Liver (tissue), 9 donors: Measurements from ENCODE around the gene NUTF2. TPM values are rescaled to one million over a fixed set of nuclear protein-coding genes. Genes with fewer than 3 reads are reported as not detected.

ENCODE experiments used
- DNase-seq: peaks from one replicate; pipeline ENCODE4 v3.0.0-alpha.2; 2017; ENCODE audit warnings: low spot score
- H3K27ac ChIP-seq, 2 donors: one replicate each; pipeline ENCODE4 v1.7.0; 2013; ENCODE audit warnings: inconsistent platforms in 2 of 2, low read length in 2 of 2, control low read depth in 1 of 2, low read depth in 1 of 2, mild to moderate bottlenecking in 1 of 2
- H3K27me3 ChIP-seq, 4 donors: one replicate each; pipeline versions ENCODE4 v1.6.1 to v1.7.0; 2013; ENCODE audit warnings: low read length in 3 of 4, inconsistent platforms in 1 of 4, mild to moderate bottlenecking in 1 of 4, moderate library complexity in 1 of 4; ENCODE audit not compliant: control insufficient read depth in 4 of 4, insufficient read depth in 4 of 4
- H3K36me3 ChIP-seq, 4 donors: one replicate each; pipeline versions ENCODE4 v1.6.1 to v1.7.0; 2013; ENCODE audit warnings: low read length in 3 of 4, mild to moderate bottlenecking in 3 of 4, low read depth in 1 of 4, moderate library complexity in 1 of 4; ENCODE audit not compliant: control insufficient read depth in 4 of 4, insufficient read depth in 3 of 4
- H3K4me1 ChIP-seq, 4 donors: one replicate each; pipeline versions ENCODE4 v1.6.1 to v1.7.0; 2013; ENCODE audit warnings: low read length in 3 of 4, mild to moderate bottlenecking in 3 of 4, moderate library complexity in 1 of 4; ENCODE audit not compliant: control insufficient read depth in 4 of 4, insufficient read depth in 4 of 4
- H3K4me3 ChIP-seq, 3 donors: one replicate each; pipeline versions ENCODE4 v1.6.1 to v1.7.0; 2013; ENCODE audit warnings: low read length in 3 of 3, control low read depth in 1 of 3, low read depth in 1 of 3, mild to moderate bottlenecking in 1 of 3
- H3K9ac ChIP-seq, 2 donors: one replicate each; pipeline ENCODE4 v1.7.0; 2013; ENCODE audit warnings: low read length in 2 of 2, mild to moderate bottlenecking in 2 of 2, moderate library complexity in 2 of 2, control low read depth in 1 of 2, low read depth in 1 of 2
- H3K9me3 ChIP-seq, 4 donors: one replicate each; pipeline versions ENCODE4 v1.6.1 to v1.7.0; 2013; ENCODE audit warnings: low read length in 3 of 4; ENCODE audit not compliant: control insufficient read depth in 4 of 4
- EGR1 ChIP-seq, 2 donors: IDR thresholded peaks; 2 replicates each; pipeline ENCODE4 v1.6.1; 2016 to 2018; ENCODE audit warnings: antibody characterized with exemption in 2 of 2, low read depth in 2 of 2
- FOXA1 ChIP-seq: IDR thresholded peaks from 2 replicates; pipeline ENCODE4 v1.6.1; 2016; ENCODE audit warnings: antibody characterized with exemption
- FOXA2 ChIP-seq: IDR thresholded peaks from 2 replicates; pipeline ENCODE4 v1.6.1; 2016; ENCODE audit warnings: antibody characterized with exemption
- GABPA ChIP-seq, 2 donors: IDR thresholded peaks in 1 of 2; conservative IDR thresholded peaks in 1 of 2; 2 replicates each; pipeline ENCODE4 v1.6.1; 2016; ENCODE audit warnings: antibody characterized with exemption in 2 of 2, mild to moderate bottlenecking in 1 of 2, moderate library complexity in 1 of 2
- HNF4A ChIP-seq, 2 donors: conservative IDR thresholded peaks; 2 replicates each; pipeline ENCODE4 v1.6.1; 2016; ENCODE audit warnings: antibody characterized with exemption in 2 of 2, mild to moderate bottlenecking in 2 of 2
- HNF4G ChIP-seq: IDR thresholded peaks from 2 replicates; pipeline ENCODE4 v1.6.1; 2016; ENCODE audit warnings: antibody characterized with exemption
- JUND ChIP-seq, 2 donors: IDR thresholded peaks; 2 replicates each; pipeline ENCODE4 v1.6.1; 2016; ENCODE audit warnings: antibody characterized with exemption in 2 of 2
- MAX ChIP-seq: IDR thresholded peaks from 2 replicates; pipeline ENCODE4 v1.6.1; 2016; ENCODE audit warnings: antibody characterized with exemption
- NR2F2 ChIP-seq: IDR thresholded peaks from 2 replicates; pipeline ENCODE4 v1.6.1; 2016; ENCODE audit warnings: antibody characterized with exemption
- RAD21 ChIP-seq, 2 donors: IDR thresholded peaks; 2 replicates each; pipeline ENCODE4 v1.6.1; 2016; ENCODE audit warnings: antibody characterized with exemption in 2 of 2, mild to moderate bottlenecking in 2 of 2
- RXRA ChIP-seq, 2 donors: IDR thresholded peaks; 2 replicates each; pipeline ENCODE4 v1.6.1; 2017 to 2018; ENCODE audit warnings: antibody characterized with exemption in 2 of 2, mild to moderate bottlenecking in 1 of 2
- SP1 ChIP-seq: IDR thresholded peaks from 2 replicates; pipeline ENCODE4 v1.6.1; 2018; ENCODE audit warnings: antibody characterized with exemption, mild to moderate bottlenecking
- TAF1 ChIP-seq: conservative IDR thresholded peaks from 2 replicates; pipeline ENCODE4 v1.6.1; 2016; ENCODE audit warnings: antibody characterized with exemption, mild to moderate bottlenecking
- YY1 ChIP-seq: IDR thresholded peaks from 2 replicates; pipeline ENCODE4 v1.6.1; 2016; ENCODE audit warnings: antibody characterized with exemption, mild to moderate bottlenecking
- ZBTB33 ChIP-seq: IDR thresholded peaks from 2 replicates; pipeline ENCODE4 v1.6.1; 2016; ENCODE audit warnings: antibody characterized with exemption
- WGBS: extraction: QIAGEN DNeasy Blood & Tissue Kit; methylation state at CpG from one replicate; pipeline ENCODE4 v1.1.7; 2013; 5-methylcytosine and 5-hydroxymethylcytosine counted together
- polyA plus RNA-seq, 2 donors: library from polyadenylated mRNA; stranded (reverse) in 1 of 2; unstranded in 1 of 2; fragments of 200-250 nt in 1 of 2; fragments of >200 nt in 1 of 2; fragmentation: Nextera tagmentation in 1 of 2; extraction: Ambion mirVana in 1 of 2; gene quantifications; one replicate each; pipeline versions ENCODE4 v1.2.1 to v1.2.3, GENCODE V29; 2013 to 2015
- total RNA-seq, 2 donors: library from RNA; depleted of rRNA; stranded (reverse); fragments of >200 nt; gene quantifications; one replicate each; pipeline ENCODE4 v1.2.3, GENCODE V29; 2014
- TF ChIP-seq, protein P1 (sequence below): fragments of 150-350 bp; IDR thresholded peaks from 2 replicates; pipeline ENCODE4 v1.5.1; 2017; ENCODE audit warnings: improper control_type of control experiment, low read depth, low read length; ENCODE audit not compliant: missing input control
- TF ChIP-seq, protein P2 (sequence below): IDR thresholded peaks from 2 replicates; pipeline ENCODE4 v1.6.1; 2016; ENCODE audit warnings: antibody characterized with exemption, mild to moderate bottlenecking
- TF ChIP-seq, protein P3 (sequence below): IDR thresholded peaks from 2 replicates; pipeline ENCODE4 v1.6.1; 2016; ENCODE audit warnings: antibody characterized with exemption
- donor health status: healthy.
- donor health status: healthy.
- donor health status: healthy.
- donor health status: healthy.
- donor health status: healthy.

Gene NUTF2
- total and polyA plus RNA-seq, 4 donors, result 27.4 to 69.5 (median 54.8) TPM

- Histone ChIP-seq H3K27me3 (no peaks in the 10 kb centered on the region), H3K4me3 (no peak overlapping the region), H3K4me1 (peaks cover 11 to 22% (median 17%) of the 10 kb centered on the region in 4 donors), H3K9me3 (no peaks in the 10 kb centered on the region), H3K27ac (peak overlapping the region; percentile 77 to 90), H3K36me3 (no peaks in the 10 kb centered on the region), H3K9ac (no peak overlapping the region)
- DNase-seq, result peak; percentile 55
- 34% methylated on average over 3 of the region's 3 CpGs for WGBS
- TF ChIP-seq, protein P1, sequence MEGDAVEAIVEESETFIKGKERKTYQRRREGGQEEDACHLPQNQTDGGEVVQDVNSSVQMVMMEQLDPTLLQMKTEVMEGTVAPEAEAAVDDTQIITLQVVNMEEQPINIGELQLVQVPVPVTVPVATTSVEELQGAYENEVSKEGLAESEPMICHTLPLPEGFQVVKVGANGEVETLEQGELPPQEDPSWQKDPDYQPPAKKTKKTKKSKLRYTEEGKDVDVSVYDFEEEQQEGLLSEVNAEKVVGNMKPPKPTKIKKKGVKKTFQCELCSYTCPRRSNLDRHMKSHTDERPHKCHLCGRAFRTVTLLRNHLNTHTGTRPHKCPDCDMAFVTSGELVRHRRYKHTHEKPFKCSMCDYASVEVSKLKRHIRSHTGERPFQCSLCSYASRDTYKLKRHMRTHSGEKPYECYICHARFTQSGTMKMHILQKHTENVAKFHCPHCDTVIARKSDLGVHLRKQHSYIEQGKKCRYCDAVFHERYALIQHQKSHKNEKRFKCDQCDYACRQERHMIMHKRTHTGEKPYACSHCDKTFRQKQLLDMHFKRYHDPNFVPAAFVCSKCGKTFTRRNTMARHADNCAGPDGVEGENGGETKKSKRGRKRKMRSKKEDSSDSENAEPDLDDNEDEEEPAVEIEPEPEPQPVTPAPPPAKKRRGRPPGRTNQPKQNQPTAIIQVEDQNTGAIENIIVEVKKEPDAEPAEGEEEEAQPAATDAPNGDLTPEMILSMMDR, result no peak
- TF ChIP-seq HNF4A (conservative IDR thresholded peaks at IDR 0.05) (peak; percentile 88 to 95), TAF1 (no peak), JUND (IDR thresholded peaks at IDR 0.05) (peak; percentile 69 to 96), HNF4G (peak; percentile 52), ZBTB33 (peak; percentile 95), RXRA (IDR thresholded peaks at IDR 0.05) (peak; percentile 89 to 98), SP1 (peak; percentile 88), RAD21 (IDR thresholded peaks at IDR 0.05) (peak; percentile 55 to 57), YY1 (peak; percentile 82), EGR1 (IDR thresholded peaks at IDR 0.05; ENCODE audit: low read depth in 2 of 2) (peak; percentile 83 to 93), FOXA2 (peak; percentile 66), GABPA (IDR thresholded peaks at IDR 0.05 in 1 of 2, conservative IDR thresholded peaks at IDR 0.05 in 1 of 2) (peak in 1 of 2 donors; percentile 69), MAX (peak; percentile 97), FOXA1 (peak; percentile 72), NR2F2 (peak; percentile 73)
- TF ChIP-seq, protein P2, sequence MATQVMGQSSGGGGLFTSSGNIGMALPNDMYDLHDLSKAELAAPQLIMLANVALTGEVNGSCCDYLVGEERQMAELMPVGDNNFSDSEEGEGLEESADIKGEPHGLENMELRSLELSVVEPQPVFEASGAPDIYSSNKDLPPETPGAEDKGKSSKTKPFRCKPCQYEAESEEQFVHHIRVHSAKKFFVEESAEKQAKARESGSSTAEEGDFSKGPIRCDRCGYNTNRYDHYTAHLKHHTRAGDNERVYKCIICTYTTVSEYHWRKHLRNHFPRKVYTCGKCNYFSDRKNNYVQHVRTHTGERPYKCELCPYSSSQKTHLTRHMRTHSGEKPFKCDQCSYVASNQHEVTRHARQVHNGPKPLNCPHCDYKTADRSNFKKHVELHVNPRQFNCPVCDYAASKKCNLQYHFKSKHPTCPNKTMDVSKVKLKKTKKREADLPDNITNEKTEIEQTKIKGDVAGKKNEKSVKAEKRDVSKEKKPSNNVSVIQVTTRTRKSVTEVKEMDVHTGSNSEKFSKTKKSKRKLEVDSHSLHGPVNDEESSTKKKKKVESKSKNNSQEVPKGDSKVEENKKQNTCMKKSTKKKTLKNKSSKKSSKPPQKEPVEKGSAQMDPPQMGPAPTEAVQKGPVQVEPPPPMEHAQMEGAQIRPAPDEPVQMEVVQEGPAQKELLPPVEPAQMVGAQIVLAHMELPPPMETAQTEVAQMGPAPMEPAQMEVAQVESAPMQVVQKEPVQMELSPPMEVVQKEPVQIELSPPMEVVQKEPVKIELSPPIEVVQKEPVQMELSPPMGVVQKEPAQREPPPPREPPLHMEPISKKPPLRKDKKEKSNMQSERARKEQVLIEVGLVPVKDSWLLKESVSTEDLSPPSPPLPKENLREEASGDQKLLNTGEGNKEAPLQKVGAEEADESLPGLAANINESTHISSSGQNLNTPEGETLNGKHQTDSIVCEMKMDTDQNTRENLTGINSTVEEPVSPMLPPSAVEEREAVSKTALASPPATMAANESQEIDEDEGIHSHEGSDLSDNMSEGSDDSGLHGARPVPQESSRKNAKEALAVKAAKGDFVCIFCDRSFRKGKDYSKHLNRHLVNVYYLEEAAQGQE, result peak; percentile 81
- TF ChIP-seq, protein P3, sequence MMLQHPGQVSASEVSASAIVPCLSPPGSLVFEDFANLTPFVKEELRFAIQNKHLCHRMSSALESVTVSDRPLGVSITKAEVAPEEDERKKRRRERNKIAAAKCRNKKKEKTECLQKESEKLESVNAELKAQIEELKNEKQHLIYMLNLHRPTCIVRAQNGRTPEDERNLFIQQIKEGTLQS, result peak; percentile 75
Measured at GRCh38 chr16:67857547-67858233, 11.0 kb downstream of the NUTF2 start.
